GM10266 (cell line): Measurements from ENCODE around the gene ZNF284.

Source experiments
- DNase-seq: peaks from one replicate; pipeline ENCODE4 v3.0.0; 2012; ENCODE audit errors: extremely low spot score
- TF ChIP-seq, protein P1 (sequence below): IDR thresholded peaks from 2 replicates; pipeline ENCODE4 v1.5.1; 2012; ENCODE audit warnings: mild to moderate bottlenecking, low read depth; ENCODE audit not compliant: control insufficient read depth, insufficient read depth; ENCODE audit errors: missing control alignments

ZNF284 gene

DNA sequence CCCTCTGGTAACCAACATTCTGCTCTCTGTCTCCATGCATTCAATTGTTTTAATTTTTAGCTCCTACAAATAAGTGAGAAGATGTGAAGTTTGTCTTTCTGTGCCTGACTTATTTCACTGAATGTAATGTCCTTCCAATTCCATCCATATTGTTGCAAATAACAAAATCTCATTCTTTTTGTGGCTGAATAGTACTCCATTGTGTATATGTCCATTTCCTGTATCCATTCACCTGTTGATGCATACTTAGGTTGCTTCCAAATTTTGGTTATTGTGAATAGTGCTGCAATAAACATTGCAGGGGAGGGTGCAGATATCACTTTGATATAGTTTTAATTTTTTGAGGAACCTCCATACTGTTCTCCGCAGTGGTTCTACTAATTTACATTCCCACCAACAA, 2.5 kb upstream of the ZNF284 start:
- TF ChIP-seq, protein P1, sequence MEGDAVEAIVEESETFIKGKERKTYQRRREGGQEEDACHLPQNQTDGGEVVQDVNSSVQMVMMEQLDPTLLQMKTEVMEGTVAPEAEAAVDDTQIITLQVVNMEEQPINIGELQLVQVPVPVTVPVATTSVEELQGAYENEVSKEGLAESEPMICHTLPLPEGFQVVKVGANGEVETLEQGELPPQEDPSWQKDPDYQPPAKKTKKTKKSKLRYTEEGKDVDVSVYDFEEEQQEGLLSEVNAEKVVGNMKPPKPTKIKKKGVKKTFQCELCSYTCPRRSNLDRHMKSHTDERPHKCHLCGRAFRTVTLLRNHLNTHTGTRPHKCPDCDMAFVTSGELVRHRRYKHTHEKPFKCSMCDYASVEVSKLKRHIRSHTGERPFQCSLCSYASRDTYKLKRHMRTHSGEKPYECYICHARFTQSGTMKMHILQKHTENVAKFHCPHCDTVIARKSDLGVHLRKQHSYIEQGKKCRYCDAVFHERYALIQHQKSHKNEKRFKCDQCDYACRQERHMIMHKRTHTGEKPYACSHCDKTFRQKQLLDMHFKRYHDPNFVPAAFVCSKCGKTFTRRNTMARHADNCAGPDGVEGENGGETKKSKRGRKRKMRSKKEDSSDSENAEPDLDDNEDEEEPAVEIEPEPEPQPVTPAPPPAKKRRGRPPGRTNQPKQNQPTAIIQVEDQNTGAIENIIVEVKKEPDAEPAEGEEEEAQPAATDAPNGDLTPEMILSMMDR, result no peak
- no peak for DNase-seq

DNA sequence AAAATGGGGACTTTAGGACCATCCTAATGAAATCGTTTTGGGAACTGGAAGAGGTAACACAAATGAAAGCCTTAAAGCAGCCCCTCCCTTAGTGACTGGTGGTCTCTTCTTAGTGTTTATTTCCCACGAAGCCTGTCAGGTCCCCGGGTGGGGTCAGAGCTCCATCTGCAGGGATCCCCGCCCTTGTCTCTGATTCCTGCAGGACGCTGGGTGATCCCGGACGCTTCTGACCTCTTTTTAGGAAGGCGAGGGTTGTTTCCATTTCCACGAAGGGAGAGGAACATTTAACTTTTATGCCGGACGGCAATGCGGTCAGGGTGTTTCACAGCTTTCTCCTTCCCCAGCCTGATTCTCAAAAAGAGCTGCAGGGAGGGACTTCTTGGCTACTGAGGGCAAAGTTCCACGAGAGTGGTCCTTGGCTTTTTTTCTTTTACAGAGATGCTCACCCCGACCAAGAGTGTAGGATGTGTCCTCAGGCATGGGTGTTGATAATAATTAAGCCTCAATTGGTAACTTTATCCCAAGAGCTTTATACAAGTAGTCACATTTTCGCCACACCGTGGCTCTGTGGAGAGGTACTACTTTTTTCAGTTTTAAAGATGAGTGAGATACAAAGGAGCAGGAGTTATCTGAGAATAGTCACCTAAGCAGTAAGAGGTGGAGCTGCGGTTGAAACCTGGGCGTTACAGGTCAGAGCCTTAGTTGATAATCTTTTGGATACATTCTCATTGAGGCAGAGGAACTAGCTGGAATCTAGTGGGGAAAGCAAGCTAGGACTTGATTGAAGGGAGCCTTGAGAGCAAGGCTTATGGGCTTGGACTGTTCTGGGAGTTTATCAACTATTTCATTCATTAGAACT, 813 bp downstream of the ZNF284 start:
- DNase-seq, result no peak
- TF ChIP-seq, protein P1, result peak; percentile 26

GRCh38 chr19:44076325-44076724, 4.4 kb downstream of the ZNF284 start:
- no peak for DNase-seq
- TF ChIP-seq, protein P1, result no peak

- no peak for DNase-seq
- TF ChIP-seq, protein P1, result no peak
These were observed 20.1 kb downstream of the ZNF284 start for GRCh38 chr19:44092108-44092507.

GRCh38 chr19:44093931-44094765, 22.2 kb downstream of the ZNF284 start, which contains the start of gene ZNF224:
Gene ZNF224, plus strand, starts transcription at chr19:44094361. Its CDS starts 3,513 bp downstream, at chr19:44097874.
- TF ChIP-seq, protein P1, result no peak

GRCh38 chr19:44107751-44108150, 35.8 kb downstream of the ZNF284 start:
- TF ChIP-seq, protein P1, result no peak
- no peak for DNase-seq

More at GRCh38 chr19:44093931-44094765, 22.2 kb downstream of the ZNF284 start, which contains the start of gene ZNF224:
- peak; percentile 78 for DNase-seq
